Peyer's patch (tissue), 4 donors: ENCODE data around the gene NUP50. TPM values are rescaled to one million over a fixed set of nuclear protein-coding genes. Genes with fewer than 3 reads are reported as not detected.
"Not testable (repeated sequence)": the region's sequence is repeated elsewhere in the genome, so short reads cannot be mapped to it uniquely, and the experiment has no call there.

ENCODE experiments used
- DNase-seq, 3 donors: peaks; one replicate each; pipeline ENCODE4 v3.0.0-alpha.2; 2017 to 2019
- H3K27ac ChIP-seq, 4 donors: fragments of 200-600 bp; sonication (generic); one replicate each; pipeline ENCODE4 v1.5.1; 2016 to 2019
- H3K27me3 ChIP-seq, 2 donors: fragments of 200-600 bp; sonication (generic); one replicate each; pipeline ENCODE4 v1.5.1; 2019
- H3K36me3 ChIP-seq, 3 donors: fragments of 200-600 bp; sonication (generic); one replicate each; pipeline ENCODE4 v1.5.1; 2016 to 2019
- H3K4me1 ChIP-seq, 4 donors: fragments of 200-600 bp; sonication (generic); one replicate each; pipeline ENCODE4 v1.5.1; 2016 to 2019
- H3K4me3 ChIP-seq, 4 donors: fragments of 200-600 bp; sonication (generic); 1 replicate in 3 of 4; 2 replicates in 1 of 4; pipeline ENCODE4 v1.5.1; 2016 to 2019; ENCODE audit warnings: mild to moderate bottlenecking in 1 of 4
- H3K9me3 ChIP-seq, 4 donors: fragments of 200-600 bp; sonication (generic); one replicate each; pipeline ENCODE4 v1.5.1; 2016 to 2019; ENCODE audit warnings: mild to moderate bottlenecking in 1 of 4
- POLR2A ChIP-seq, 2 donors: fragments of 450-650 bp; IDR thresholded peaks; one replicate each; pipeline ENCODE4 v1.5.1; 2017; ENCODE audit warnings: antibody characterized with exemption in 2 of 2, mild to moderate bottlenecking in 2 of 2, moderate library complexity in 2 of 2
- total RNA-seq, 4 donors: library from RNA; depleted of rRNA; stranded (reverse); fragments of >200 nt; gene quantifications; one replicate each; pipeline ENCODE4 v1.1.0, GENCODE V29; 2016
- TF ChIP-seq, protein P1 (sequence below), 6 experiments: fragments of 450-650 bp in 4 of 6; fragments of 200-600 bp in 2 of 6; sonication (generic) in 1 of 6; IDR thresholded peaks; one replicate each; pipeline ENCODE4 v1.5.1; 2017 to 2019; ENCODE audit warnings: antibody characterized with exemption in 6 of 6, mild to moderate bottlenecking in 3 of 6, moderate library complexity in 1 of 6

Gene NUP50
- total RNA-seq, 4 donors from 2014 or later = 67.8 to 96.8 (median 75.8) TPM

DNA sequence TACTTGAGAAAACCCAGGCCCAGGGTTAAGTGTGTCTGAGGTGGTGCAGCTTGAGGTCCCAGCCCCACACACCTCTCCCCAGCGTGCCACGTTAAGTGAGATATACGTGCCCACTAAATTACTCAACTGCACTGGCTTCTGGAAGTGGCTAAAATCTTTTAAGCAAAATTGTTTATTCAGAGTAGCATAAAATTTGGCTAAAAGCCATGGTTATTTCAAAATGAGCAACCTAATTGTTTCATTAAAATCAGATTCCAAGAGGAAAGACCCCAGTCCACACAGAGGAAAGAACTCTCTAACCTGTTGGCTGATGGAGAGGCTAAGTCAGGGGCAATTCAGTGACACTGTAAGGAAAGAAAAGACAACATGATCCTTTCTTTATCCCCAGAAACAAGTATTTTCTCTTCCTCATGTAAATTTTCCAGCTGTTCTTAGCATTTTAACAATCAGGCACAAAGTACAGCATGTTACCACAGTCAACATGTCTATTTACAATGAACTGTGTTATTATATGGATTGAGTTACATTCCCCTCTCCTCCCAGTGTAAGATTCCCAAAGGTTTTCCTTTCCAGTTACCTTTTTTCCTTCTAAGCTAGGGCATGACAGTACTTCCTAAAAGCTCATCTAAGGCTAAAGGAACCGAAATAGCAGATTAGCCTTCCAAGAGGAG is 26.6 kb downstream of the NUP50 start:
- no peak overlapping the region for H3K27ac ChIP-seq
- no peak for DNase-seq
- TF ChIP-seq, protein P1, sequence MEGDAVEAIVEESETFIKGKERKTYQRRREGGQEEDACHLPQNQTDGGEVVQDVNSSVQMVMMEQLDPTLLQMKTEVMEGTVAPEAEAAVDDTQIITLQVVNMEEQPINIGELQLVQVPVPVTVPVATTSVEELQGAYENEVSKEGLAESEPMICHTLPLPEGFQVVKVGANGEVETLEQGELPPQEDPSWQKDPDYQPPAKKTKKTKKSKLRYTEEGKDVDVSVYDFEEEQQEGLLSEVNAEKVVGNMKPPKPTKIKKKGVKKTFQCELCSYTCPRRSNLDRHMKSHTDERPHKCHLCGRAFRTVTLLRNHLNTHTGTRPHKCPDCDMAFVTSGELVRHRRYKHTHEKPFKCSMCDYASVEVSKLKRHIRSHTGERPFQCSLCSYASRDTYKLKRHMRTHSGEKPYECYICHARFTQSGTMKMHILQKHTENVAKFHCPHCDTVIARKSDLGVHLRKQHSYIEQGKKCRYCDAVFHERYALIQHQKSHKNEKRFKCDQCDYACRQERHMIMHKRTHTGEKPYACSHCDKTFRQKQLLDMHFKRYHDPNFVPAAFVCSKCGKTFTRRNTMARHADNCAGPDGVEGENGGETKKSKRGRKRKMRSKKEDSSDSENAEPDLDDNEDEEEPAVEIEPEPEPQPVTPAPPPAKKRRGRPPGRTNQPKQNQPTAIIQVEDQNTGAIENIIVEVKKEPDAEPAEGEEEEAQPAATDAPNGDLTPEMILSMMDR (IDR thresholded peaks at IDR 0.05) = no peak
- TF ChIP-seq POLR2A (IDR thresholded peaks at IDR 0.05) = no peak
- H3K36me3 ChIP-seq = peaks cover 0 to 21% (median 0%) of the 10 kb centered on the region in 3 donors
- peaks cover 0 to 4% (median 0%) of the 10 kb centered on the region in 4 donors for H3K4me1 ChIP-seq
- H3K4me3 ChIP-seq = no peak overlapping the region
- H3K9me3 ChIP-seq = no peaks in the 10 kb centered on the region
- H3K27me3 ChIP-seq = no peaks in the 10 kb centered on the region

DNA sequence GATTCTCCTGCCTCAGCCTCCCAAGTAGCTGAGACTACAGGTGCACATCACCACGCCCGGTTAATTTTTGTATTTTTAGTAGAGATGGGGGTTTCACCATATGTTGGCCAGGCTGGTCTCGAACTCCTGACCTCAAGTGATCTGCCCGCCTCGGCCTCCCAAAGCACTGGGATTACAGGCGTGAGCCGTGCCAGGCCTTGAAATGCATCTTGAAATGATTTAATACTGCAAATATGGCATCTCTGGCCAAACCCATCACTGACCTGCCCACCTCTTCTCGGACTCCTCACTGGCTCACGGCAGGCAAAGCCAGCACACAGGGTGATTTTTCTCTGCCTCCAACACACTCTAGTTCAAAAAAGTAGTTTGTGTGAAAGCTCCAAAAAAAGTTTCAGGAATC is 28.0 kb downstream of the NUP50 start:
- not testable (repeated sequence) for DNase-seq, H3K4me1 ChIP-seq, H3K27me3 ChIP-seq, H3K9me3 ChIP-seq, H3K4me3 ChIP-seq, H3K27ac ChIP-seq
- H3K36me3 ChIP-seq = peaks cover 0 to 28% (median 0%) of the 10 kb centered on the region in 3 donors

DNA sequence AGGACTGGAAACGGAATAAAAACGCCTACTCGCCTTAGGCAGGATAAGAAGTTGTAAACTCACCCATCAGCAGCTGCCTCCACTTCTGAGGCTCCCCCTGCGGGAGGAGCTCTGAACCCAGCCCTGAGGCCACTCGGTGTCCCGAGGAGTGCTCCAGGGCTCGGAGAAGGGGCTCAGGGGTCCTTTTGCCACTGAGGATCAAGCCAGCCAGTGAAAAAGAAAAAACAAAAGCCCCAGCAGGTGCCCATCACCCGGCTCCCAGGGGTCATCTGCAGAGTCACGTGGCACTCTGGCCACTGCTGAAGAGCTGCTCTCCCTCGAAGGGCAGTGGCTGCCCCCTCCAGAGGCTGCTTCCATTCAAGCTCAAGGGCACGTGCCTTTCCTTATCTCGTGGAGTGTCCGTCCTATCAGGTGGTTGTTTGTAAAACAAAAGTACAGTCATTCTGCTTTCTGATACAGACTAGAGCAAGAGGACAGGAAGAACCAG is 29.0 kb downstream of the NUP50 start:
- Histone ChIP-seq H3K27me3 (no peaks in the 10 kb centered on the region), H3K4me3 (no peak overlapping the region), H3K27ac (no peak overlapping the region), H3K9me3 (no peaks in the 10 kb centered on the region), H3K36me3 (peaks cover 0 to 38% (median 0%) of the 10 kb centered on the region in 3 donors), H3K4me1 (peaks cover 0 to 4% (median 0%) of the 10 kb centered on the region in 4 donors)
- TF ChIP-seq POLR2A (IDR thresholded peaks at IDR 0.05) = no peak
- TF ChIP-seq, protein P1 (IDR thresholded peaks at IDR 0.05) = no peak
- peak in 1 of 3 donors; percentile 45 for DNase-seq

DNA sequence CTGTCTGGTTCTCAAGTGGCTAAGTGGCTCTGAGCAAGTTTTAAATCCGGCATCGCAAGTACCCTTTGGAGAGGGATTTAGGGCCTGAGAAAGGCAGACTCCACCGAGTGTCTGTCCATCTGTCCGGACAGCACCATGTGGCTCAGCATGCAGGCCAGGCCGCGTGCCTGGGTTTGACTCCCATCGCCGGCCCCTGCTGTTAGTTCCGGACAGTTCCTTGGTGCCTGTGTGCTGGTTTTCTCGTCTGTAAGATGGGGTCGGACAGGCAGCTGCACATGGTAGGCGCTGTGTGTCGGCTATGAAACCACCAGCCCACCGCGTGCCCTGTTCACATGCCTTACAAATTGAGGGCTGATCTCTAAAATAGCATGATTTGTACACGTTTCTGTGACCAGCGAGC is 31.0 kb downstream of the NUP50 start:
- TF ChIP-seq, protein P1 (IDR thresholded peaks at IDR 0.05) = no peak
- Histone ChIP-seq H3K27ac (no peak overlapping the region), H3K9me3 (no peaks in the 10 kb centered on the region), H3K4me3 (no peak overlapping the region), H3K4me1 (peaks cover 0 to 4% (median 0%) of the 10 kb centered on the region in 4 donors), H3K36me3 (peaks cover 0 to 40% (median 0%) of the 10 kb centered on the region in 3 donors), H3K27me3 (no peaks in the 10 kb centered on the region)
- peak in 1 of 3 donors; percentile 38 for DNase-seq

DNA sequence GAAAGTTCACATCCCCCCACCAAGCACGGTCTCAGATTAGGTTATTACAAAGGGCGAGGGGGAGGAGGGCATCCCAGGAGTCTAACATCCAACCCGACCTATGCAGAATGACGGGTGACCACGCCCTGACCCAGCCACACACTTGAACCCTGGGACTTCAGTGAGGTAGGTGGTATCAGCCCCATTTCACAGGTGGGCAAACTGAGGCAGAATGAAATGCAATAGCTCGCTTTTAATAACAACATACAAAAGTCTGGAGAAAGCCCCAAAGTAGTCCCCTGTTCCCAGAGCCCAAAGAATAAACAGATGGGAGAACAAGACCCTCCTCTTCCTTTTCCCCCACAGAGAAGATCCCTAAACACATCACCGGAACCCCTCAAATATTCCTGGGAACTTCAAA is 31.9 kb downstream of the NUP50 start:
- Histone ChIP-seq H3K27ac (no peak overlapping the region), H3K4me1 (peaks cover 0 to 4% (median 0%) of the 10 kb centered on the region in 4 donors), H3K36me3 (peaks cover 0 to 49% (median 0%) of the 10 kb centered on the region in 3 donors), H3K27me3 (no peaks in the 10 kb centered on the region), H3K9me3 (no peaks in the 10 kb centered on the region), H3K4me3 (no peak overlapping the region)
- no peak for DNase-seq
- TF ChIP-seq, protein P1 (IDR thresholded peaks at IDR 0.05) = no peak
- TF ChIP-seq POLR2A (IDR thresholded peaks at IDR 0.05) = no peak

DNA sequence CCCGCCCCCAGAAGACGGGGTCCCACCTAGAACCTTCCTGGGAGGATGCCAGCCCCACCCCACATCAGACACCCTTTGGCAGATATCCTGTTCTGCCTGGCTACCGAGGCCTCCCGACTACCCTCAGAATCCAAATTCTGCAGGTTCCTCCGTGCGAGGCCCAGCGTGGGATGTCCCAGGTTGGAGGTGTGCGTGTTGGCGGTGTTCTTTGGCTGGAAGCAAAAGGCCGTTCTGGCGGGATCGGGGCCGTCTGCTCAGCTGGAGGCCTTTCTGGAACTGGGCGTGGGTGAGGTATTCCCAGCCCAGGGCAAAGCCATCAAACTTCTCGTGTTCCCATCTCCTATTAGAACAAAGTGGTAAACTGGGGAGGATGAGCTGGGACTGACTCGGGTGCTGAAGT is 32.6 kb downstream of the NUP50 start:
- H3K36me3 ChIP-seq = peaks cover 0 to 55% (median 0%) of the 10 kb centered on the region in 3 donors
- no peak overlapping the region for H3K4me3 ChIP-seq
- H3K9me3 ChIP-seq = no peaks in the 10 kb centered on the region
- H3K4me1 ChIP-seq = peaks cover 0 to 4% (median 0%) of the 10 kb centered on the region in 4 donors
- no peak for TF ChIP-seq POLR2A (IDR thresholded peaks at IDR 0.05)
- TF ChIP-seq, protein P1 (IDR thresholded peaks at IDR 0.05) = no peak
- no peak for DNase-seq
- H3K27ac ChIP-seq = no peak overlapping the region
- no peaks in the 10 kb centered on the region for H3K27me3 ChIP-seq
